ENCODE results near the gene ADA. TPM values are rescaled to one million over a fixed set of nuclear protein-coding genes. Genes with fewer than 3 reads are reported as not detected.

The ADA gene
- total and polyA plus RNA-seq, 4 donors, result 2.8 to 16.4 (median 10.7) TPM

- intact Hi-C loops (cut with DNase I), result loop anchor here in 1 of 2 donors (1.0 to 2.0 kb wide), 2 partner anchors 36 to 169 kb away; no protein-coding TSS in a partner anchor
- no peak overlapping the region for H3K4me3 ChIP-seq (ENCODE audit: low read length in 2 of 2)
- H3K4me1 ChIP-seq (ENCODE audit: control insufficient read depth in 1 of 2, insufficient read depth in 2 of 2, low read length in 2 of 2), result peaks cover 6 to 11% of the 10 kb centered on the region in 2 donors
- H3K9me3 ChIP-seq (ENCODE audit: control insufficient read depth, low read length), result no peaks in the 10 kb centered on the region
- H3K27ac ChIP-seq (ENCODE audit: low read depth in 1 of 2, low read length in 2 of 2), result peak overlapping the region; percentile 93 to 100
- ATAC-seq (ENCODE audit: low FRiP score), result no peak
- H3K27me3 ChIP-seq (ENCODE audit: control insufficient read depth in 1 of 2, insufficient read depth in 2 of 2, low read length in 1 of 2), result no peaks in the 10 kb centered on the region
- no peak for DNase-seq
- H3K36me3 ChIP-seq (ENCODE audit: control insufficient read depth in 1 of 2, insufficient read depth in 2 of 2, low read length in 1 of 2), result no peaks in the 10 kb centered on the region
Measured at GRCh38 chr20:44693627-44694026, 42.1 kb upstream of the ADA start.

GRCh38 chr20:44692932-44693480, 41.5 kb upstream of the ADA start:
- 10 to 12% methylated on average over 7 of the region's 7 CpGs for WGBS, 2 donors
- DNase-seq (peak; percentile 94), ATAC-seq (ENCODE audit: low FRiP score) (peak; percentile 95)
- Histone ChIP-seq H3K27ac (ENCODE audit: low read depth in 1 of 2, low read length in 2 of 2) (peak overlapping the region; percentile 93 to 100), H3K4me3 (ENCODE audit: low read length in 2 of 2) (no peak overlapping the region), H3K4me1 (ENCODE audit: control insufficient read depth in 1 of 2, insufficient read depth in 2 of 2, low read length in 2 of 2) (peaks cover 6 to 11% of the 10 kb centered on the region in 2 donors), H3K27me3 (ENCODE audit: control insufficient read depth in 1 of 2, insufficient read depth in 2 of 2, low read length in 1 of 2) (no peaks in the 10 kb centered on the region), H3K9me3 (ENCODE audit: control insufficient read depth, low read length) (no peaks in the 10 kb centered on the region), H3K36me3 (ENCODE audit: control insufficient read depth in 1 of 2, insufficient read depth in 2 of 2, low read length in 1 of 2) (no peaks in the 10 kb centered on the region)
- intact Hi-C loops (cut with DNase I), result loop anchor here in 1 of 2 donors (1.0 to 2.0 kb wide), 2 partner anchors 36 to 170 kb away; no protein-coding TSS in a partner anchor

GRCh38 chr20:44691424-44692423, 40.2 kb upstream of the ADA start:
- ATAC-seq (ENCODE audit: low FRiP score), result peak; percentile 74
- no peaks in the 10 kb centered on the region for H3K36me3 ChIP-seq (ENCODE audit: control insufficient read depth in 1 of 2, insufficient read depth in 2 of 2, low read length in 1 of 2)
- H3K27ac ChIP-seq (ENCODE audit: low read depth in 1 of 2, low read length in 2 of 2), result peak overlapping the region; percentile 67 to 95
- H3K4me1 ChIP-seq (ENCODE audit: control insufficient read depth in 1 of 2, insufficient read depth in 2 of 2, low read length in 2 of 2), result peaks cover 6 to 11% of the 10 kb centered on the region in 2 donors
- H3K4me3 ChIP-seq (ENCODE audit: low read length in 2 of 2), result no peak overlapping the region
- intact Hi-C loops (cut with DNase I), result loop anchor here in 1 of 2 donors (2.0 kb wide), 1 partner anchor 171 kb away; no protein-coding TSS in a partner anchor
- no peaks in the 10 kb centered on the region for H3K9me3 ChIP-seq (ENCODE audit: control insufficient read depth, low read length)
- H3K27me3 ChIP-seq (ENCODE audit: control insufficient read depth in 1 of 2, insufficient read depth in 2 of 2, low read length in 1 of 2), result no peaks in the 10 kb centered on the region
- DNase-seq, result peak; percentile 90
- WGBS, 2 donors, result 19 to 20% methylated on average over 7 of the region's 7 CpGs

GRCh38 chr20:44690781-44691423, 39.4 kb upstream of the ADA start:
- H3K36me3 ChIP-seq (ENCODE audit: control insufficient read depth in 1 of 2, insufficient read depth in 2 of 2, low read length in 1 of 2), result no peaks in the 10 kb centered on the region
- H3K27ac ChIP-seq (ENCODE audit: low read depth in 1 of 2, low read length in 2 of 2), result peak overlapping the region; percentile 76 to 95
- no peak for DNase-seq
- H3K9me3 ChIP-seq (ENCODE audit: control insufficient read depth, low read length), result no peaks in the 10 kb centered on the region
- H3K27me3 ChIP-seq (ENCODE audit: control insufficient read depth in 1 of 2, insufficient read depth in 2 of 2, low read length in 1 of 2), result no peaks in the 10 kb centered on the region
- H3K4me1 ChIP-seq (ENCODE audit: control insufficient read depth in 1 of 2, insufficient read depth in 2 of 2, low read length in 2 of 2), result peaks cover 6 to 11% of the 10 kb centered on the region in 2 donors
- no peak overlapping the region for H3K4me3 ChIP-seq (ENCODE audit: low read length in 2 of 2)
- 66 to 72% methylated on average over 9 of the region's 9 CpGs for WGBS, 2 donors
- intact Hi-C loops (cut with DNase I), result no loop called here
- ATAC-seq (ENCODE audit: low FRiP score), result peak; percentile 19

DNA sequence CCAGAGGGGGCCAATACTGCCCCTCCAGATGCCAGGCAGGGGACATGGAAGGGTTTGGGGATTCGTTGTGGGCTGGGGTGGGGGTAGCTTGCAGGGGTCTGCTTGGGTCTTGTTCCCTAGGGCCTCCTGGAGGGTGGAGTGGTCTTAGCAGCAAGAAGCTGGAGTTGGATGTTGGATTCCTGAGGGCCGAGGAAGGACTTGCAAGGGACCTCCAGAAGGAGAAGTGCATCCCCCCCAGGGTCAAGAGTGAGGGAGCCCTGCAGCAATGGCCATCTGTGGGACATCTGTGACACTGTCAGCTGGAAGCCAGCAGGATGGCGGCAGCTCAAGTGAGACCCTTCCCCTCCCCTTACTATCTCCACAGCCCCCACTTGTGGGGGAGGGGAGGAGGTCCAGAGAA, 38.3 kb upstream of the ADA start:
- intact Hi-C loops (cut with DNase I), result loop anchor here in 1 of 2 donors (5.0 kb wide), 1 partner anchor 172 kb away; no protein-coding TSS in a partner anchor
- DNase-seq (no peak), ATAC-seq (ENCODE audit: low FRiP score) (no peak)
- no peaks in the 10 kb centered on the region for H3K9me3 ChIP-seq (ENCODE audit: control insufficient read depth, low read length)
- peak overlapping the region in 1 of 2 donors; percentile 76 for H3K27ac ChIP-seq (ENCODE audit: low read depth in 1 of 2, low read length in 2 of 2)
- no peaks in the 10 kb centered on the region for H3K36me3 ChIP-seq (ENCODE audit: control insufficient read depth in 1 of 2, insufficient read depth in 2 of 2, low read length in 1 of 2)
- peaks cover 6 to 8% of the 10 kb centered on the region in 2 donors for H3K4me1 ChIP-seq (ENCODE audit: control insufficient read depth in 1 of 2, insufficient read depth in 2 of 2, low read length in 2 of 2)
- WGBS, 2 donors, result 86 to 87% methylated on average over 3 of the region's 3 CpGs
- H3K4me3 ChIP-seq (ENCODE audit: low read length in 2 of 2), result no peak overlapping the region
- no peaks in the 10 kb centered on the region for H3K27me3 ChIP-seq (ENCODE audit: control insufficient read depth in 1 of 2, insufficient read depth in 2 of 2, low read length in 1 of 2)

DNA sequence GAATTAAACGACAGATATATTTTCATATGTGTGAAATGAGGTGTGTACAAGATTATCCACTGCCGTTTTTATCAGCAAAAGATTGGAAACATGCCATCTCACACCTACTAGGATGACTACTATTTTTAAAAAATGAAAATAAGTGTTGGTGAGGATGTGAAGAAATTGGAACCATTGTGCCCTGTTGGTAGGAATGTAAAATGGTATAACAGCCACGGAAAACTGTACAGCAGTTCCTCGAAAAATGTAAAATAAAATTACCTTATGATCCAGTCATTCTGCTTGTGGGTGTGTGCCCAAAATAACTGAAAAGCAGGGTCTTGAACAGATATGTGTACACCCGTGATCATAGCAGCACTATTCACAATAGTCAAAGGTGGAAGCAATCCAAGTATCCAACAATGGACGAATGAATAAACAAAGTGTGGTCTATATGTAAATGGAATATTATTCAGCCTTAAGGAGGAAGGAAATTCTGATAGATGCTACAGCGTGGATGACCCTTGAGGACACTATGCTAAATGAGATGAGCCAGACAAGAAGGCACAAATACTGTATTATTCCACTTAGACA, 36.6 kb upstream of the ADA start:
- ATAC-seq (ENCODE audit: low FRiP score) (no peak), DNase-seq (no peak)
- Histone ChIP-seq H3K4me3 (ENCODE audit: low read length in 2 of 2) (no peak overlapping the region), H3K27ac (ENCODE audit: low read depth in 1 of 2, low read length in 2 of 2) (no peak overlapping the region), H3K36me3 (ENCODE audit: control insufficient read depth in 1 of 2, insufficient read depth in 2 of 2, low read length in 1 of 2) (no peaks in the 10 kb centered on the region), H3K27me3 (ENCODE audit: control insufficient read depth in 1 of 2, insufficient read depth in 2 of 2, low read length in 1 of 2) (no peaks in the 10 kb centered on the region), H3K4me1 (ENCODE audit: control insufficient read depth in 1 of 2, insufficient read depth in 2 of 2, low read length in 2 of 2) (peaks cover 0 to 5% of the 10 kb centered on the region in 2 donors), H3K9me3 (ENCODE audit: control insufficient read depth, low read length) (no peaks in the 10 kb centered on the region)
- intact Hi-C loops (cut with DNase I), result loop anchor here in 1 of 2 donors (5.0 kb wide), 1 partner anchor 174 kb away; no protein-coding TSS in a partner anchor
- 33 to 47% methylated on average over 7 of the region's 7 CpGs for WGBS, 2 donors

DNA sequence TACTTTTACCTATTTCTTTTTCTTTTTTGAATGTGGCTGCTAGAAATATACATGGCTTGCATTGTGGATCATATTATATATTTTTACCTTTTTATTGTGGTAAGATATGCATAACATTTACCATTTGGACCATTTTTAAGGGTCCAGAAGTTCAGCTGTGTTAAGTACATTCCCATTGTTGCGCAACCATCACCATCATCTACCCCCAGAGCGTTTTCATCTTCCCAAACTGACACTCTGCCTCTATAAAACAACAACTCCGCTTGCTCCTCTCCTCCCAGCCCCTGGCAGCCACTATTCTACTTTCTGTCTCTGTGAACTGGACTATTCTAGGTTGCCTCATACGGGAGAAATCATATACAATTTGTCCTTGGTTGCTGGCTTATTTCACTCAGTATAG, 35.4 kb upstream of the ADA start:
- Histone ChIP-seq H3K27me3 (ENCODE audit: control insufficient read depth in 1 of 2, insufficient read depth in 2 of 2, low read length in 1 of 2) (no peaks in the 10 kb centered on the region), H3K36me3 (ENCODE audit: control insufficient read depth in 1 of 2, insufficient read depth in 2 of 2, low read length in 1 of 2) (no peaks in the 10 kb centered on the region), H3K4me3 (ENCODE audit: low read length in 2 of 2) (no peak overlapping the region), H3K4me1 (ENCODE audit: control insufficient read depth in 1 of 2, insufficient read depth in 2 of 2, low read length in 2 of 2) (peaks cover 0 to 5% of the 10 kb centered on the region in 2 donors), H3K27ac (ENCODE audit: low read depth in 1 of 2, low read length in 2 of 2) (no peak overlapping the region), H3K9me3 (ENCODE audit: control insufficient read depth, low read length) (no peaks in the 10 kb centered on the region)
- 97% methylated on average over 4 of the region's 4 CpGs for WGBS, 2 donors
- ATAC-seq (ENCODE audit: low FRiP score), result no peak
- intact Hi-C loops (cut with DNase I), result loop anchor here in 1 of 2 donors (5.0 kb wide), 1 partner anchor 175 kb away; no protein-coding TSS in a partner anchor
- DNase-seq, result no peak

All from aorta (tissue), 5 donors.